Measurements from ENCODE around the gene ADAM10.

ADAM10 gene

GRCh38 chr15:58715266-58715917 is 34.1 kb downstream of the ADAM10 start:
- DNase-seq, result no peak

- no peak for DNase-seq
Observed at GRCh38 chr15:58710701-58711100, 38.8 kb downstream of the ADAM10 start.

GRCh38 chr15:58707397-58707796 is 42.1 kb downstream of the ADAM10 start:
- no peak for DNase-seq

- no peak for DNase-seq
Observed at GRCh38 chr15:58705105-58705504, 44.4 kb downstream of the ADAM10 start.

GRCh38 chr15:58704155-58704865 is 45.2 kb downstream of the ADAM10 start:
- no peak for DNase-seq

- no peak for DNase-seq
Observed at GRCh38 chr15:58703610-58704009, 45.9 kb downstream of the ADAM10 start.

GRCh38 chr15:58702233-58702632 is 47.3 kb downstream of the ADAM10 start:
- DNase-seq, result no peak

GRCh38 chr15:58701376-58701775 is 48.1 kb downstream of the ADAM10 start:
- no peak for DNase-seq

GRCh38 chr15:58699769-58700168 is 49.7 kb downstream of the ADAM10 start:
- no peak for DNase-seq

- no peak for DNase-seq
Observed at GRCh38 chr15:58698887-58699641, 50.4 kb downstream of the ADAM10 start.

GRCh38 chr15:58697220-58697619 is 52.3 kb downstream of the ADAM10 start:
- DNase-seq, result no peak

GRCh38 chr15:58696738-58697137 is 52.8 kb downstream of the ADAM10 start:
- no peak for DNase-seq

GRCh38 chr15:58694641-58695398 is 54.7 kb downstream of the ADAM10 start:
- no peak for DNase-seq

- no peak for DNase-seq
Observed at GRCh38 chr15:58690703-58691102, 58.8 kb downstream of the ADAM10 start.

- DNase-seq, result no peak
Observed at GRCh38 chr15:58689646-58690045, 59.9 kb downstream of the ADAM10 start.

GRCh38 chr15:58686286-58686685 is 63.2 kb downstream of the ADAM10 start:
- no peak for DNase-seq

GRCh38 chr15:58684751-58685150 is 64.8 kb downstream of the ADAM10 start:
- DNase-seq, result no peak

GRCh38 chr15:58684036-58684710 is 65.3 kb downstream of the ADAM10 start:
- no peak for DNase-seq

GRCh38 chr15:58682234-58682633 is 67.3 kb downstream of the ADAM10 start:
- DNase-seq, result no peak

- no peak for DNase-seq
Observed at GRCh38 chr15:58678683-58679082, 70.8 kb downstream of the ADAM10 start.

- DNase-seq, result no peak
Observed at GRCh38 chr15:58677426-58677825, 72.1 kb downstream of the ADAM10 start.

GRCh38 chr15:58676766-58677165 is 72.7 kb downstream of the ADAM10 start:
- DNase-seq, result no peak

- DNase-seq, result no peak
Observed at GRCh38 chr15:58671186-58671585, 78.3 kb downstream of the ADAM10 start.
